DMS114 treated with DMSO at 0.1 percent for 48 hours (cell line): Measurements from ENCODE around the gene NTM.

Experiments used
- DNase-seq: peaks from one replicate; lab custom pipeline; 2025; ENCODE audit not compliant: unreplicated experiment; lab: John Stamatoyannopoulos, UW

The NTM gene

DNA sequence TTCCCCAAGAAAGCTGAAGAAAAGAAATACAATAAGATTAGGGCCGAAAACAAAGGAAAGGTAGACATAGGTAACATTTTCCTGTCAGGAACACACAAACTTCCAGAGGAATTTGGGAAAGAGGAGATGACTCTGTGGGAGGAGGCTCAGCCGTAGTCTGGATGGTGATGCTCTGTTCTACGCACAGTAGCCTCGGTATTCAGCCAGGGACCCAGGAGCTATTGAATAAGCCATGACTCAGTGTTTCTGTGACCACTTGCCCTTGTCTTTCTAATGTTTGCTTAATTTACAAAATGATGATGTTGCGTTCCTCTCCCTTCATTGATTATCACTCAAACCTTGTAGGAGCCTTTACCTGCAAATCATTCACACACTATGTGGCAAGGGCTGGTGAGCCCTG is 745.0 kb downstream of the NTM start:
- no peak for DNase-seq

DNA sequence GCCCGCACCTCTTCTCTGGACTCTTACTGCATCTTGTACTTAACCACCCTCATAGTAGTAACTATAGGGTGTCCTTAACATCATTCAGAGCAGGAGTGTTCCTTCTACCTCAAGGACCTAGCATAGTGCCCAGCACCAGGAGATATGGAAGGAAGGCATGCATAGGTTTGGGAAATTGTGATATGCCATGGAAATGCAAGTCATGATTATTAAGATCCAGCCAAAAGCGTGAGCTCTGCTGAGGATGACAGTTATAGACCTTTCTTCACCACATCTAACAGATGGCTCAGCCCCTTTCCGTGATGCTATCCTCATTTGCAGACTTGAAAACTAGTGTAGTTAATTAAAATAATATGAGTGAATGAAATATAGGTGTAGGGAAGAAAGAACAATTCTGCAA is 746.1 kb downstream of the NTM start:
- no peak for DNase-seq

DNA sequence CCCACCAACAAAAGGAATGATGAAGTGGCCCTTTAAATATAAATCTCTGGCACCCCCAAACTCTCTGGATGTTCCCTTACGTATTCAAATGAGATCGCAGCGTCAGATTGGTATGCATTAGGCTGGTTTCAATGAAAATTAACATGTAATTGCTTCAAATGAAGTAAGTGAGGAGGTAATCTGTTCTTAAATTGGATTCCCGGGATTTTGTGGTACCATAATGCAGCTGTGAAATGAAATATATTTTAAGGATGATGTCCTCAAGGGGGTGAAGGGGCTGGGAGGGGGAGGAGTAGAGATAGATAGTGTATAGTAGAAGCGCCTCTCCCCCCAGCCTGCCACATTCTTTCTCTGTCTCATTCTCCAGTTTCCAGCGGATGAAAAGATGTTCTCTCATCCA is 748.2 kb downstream of the NTM start:
- no peak for DNase-seq

DNA sequence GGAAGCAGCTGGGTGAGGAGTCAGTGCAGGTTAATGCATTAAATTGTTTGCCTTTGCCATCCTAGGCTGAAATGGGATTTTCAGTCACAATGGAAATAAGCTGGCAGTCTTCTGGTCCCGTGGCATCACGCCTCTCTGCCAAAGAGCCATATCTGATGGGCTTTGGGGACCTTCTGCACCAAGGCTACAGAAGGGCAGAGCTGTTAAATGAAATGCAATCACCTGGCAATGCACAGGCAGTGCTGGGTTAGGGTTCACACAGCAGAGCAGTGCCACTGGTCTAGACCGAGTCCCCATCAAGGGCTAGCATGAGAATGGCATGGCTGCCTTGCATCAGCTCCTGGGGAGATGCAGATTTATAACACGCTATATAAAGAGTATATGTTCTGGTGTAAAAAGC is 749.2 kb downstream of the NTM start:
- DNase-seq, result no peak

DNA sequence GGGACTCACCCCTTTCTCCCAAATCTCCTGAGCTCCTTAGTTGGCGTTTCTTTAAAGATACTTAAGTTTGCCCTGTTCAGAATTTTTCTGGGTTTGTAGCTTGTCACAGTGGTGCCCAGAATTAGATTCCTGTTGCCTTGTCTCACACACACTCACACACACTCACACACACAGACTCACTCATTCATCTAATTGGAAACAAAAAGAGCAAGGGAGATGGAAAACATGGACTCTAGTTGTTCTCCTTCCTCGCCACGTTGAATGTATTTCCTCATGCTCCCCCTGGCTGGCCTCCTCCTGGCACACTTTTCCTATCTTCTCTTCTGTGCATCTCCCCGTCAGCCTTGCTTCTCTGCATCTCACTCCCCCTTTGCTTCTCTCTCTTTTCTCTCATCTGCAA is 752.3 kb downstream of the NTM start:
- DNase-seq, result no peak

DNA sequence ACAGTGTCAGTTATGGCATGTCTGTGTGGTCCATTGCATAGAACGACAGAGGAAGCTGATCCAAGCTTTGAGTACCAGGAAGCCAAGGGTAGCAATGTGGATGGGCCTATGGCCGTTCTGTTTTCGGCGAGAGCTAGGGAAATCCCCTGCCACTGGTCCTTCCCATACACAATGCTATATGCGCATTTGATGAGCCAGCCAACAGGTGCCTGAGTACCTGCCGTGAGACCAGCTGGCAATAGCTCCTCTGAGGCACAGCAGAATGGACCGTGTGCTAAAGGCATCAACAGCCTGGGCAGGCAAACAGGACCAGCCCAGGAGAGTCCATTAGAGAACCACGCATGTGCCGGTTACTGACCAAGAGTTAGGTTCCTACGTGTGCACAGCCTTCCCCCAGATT is 753.0 kb downstream of the NTM start:
- no peak for DNase-seq

DNA sequence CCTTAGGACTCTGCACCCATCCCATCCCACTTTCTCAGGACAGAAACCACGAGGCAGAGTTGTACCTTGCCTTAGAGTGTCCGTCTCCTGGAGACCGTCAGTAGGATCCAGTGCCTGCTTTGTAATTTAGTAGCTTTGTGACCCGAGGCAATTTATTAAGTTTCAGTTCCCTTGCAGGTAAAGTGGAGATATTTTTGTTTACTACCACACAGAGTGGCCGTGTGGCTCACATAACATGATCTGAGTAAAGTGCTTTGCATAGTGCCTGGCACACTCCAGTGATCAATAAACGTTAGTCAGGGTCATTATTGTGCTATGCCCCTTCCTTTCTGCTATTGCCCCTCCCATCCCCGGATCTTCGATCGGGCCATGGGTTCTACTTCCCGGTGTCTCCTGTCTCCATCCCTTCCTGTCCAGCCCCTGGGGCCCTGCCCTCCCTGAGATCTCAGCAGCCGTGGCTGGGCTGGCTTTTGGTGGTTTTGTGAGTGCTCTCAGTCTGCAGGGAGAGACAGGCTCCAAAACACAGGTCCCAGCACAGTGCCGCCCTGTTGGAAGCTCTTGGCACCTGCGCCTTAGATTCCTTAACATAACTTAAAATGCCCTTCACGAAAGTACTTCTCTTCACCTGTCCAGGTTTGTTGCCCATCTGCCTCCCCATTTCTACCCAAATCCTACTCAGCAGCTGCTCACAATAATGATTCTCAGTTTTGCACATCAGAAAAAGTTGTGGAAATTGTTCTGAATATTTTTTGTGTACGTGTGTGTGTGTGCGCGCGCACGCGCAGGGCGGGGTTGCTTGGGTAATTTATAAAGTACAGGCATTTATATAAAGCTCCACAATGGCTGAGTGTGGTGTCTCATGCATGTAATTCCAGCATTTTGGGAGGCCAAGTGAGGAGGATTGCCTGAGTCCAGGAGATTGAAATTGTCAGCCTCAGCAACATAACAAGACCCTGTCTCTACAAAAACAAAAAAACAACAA is 753.7 kb downstream of the NTM start:
- no peak for DNase-seq

DNA sequence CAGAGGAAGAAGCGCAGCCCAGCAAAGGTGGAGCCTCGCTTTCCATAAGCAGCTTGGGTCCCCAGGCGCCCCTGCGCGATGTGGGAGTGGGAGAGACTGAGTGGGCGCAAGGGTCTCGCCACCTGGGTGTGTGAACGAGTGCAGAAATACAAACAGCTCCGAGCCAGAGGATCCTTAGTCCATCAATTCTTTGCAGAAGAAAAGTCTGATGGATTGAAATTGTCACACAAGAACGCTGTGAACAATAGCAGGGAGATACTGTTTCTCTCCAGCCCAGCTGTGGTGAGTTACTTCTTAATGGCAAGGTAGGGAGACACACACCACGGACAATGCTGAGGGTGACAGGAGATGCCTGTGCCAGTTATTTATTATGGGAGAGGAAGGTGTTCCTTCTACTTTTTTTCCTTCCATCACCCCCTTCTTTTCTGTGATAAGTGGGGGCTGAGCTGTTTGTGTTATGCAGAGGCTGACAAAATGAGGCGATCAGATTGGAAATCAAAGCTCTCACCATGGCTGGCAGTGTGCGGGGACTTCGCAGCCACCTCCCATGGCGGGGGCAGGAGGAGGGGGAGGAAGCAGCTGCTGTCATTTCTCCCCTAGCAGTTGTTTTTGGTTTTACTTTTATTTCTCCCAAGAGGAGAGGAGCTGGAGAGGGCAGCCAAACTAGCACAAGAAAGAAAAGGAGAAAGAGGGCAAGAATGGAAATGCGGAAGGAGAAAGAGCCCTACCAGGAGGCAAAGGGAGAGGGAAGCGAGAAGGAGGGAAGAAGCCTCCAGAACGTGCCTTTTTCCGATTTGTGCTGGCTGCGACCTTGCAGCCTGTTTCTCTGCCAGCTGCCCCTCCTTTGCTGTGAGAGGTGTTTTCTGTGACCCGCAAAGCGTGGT is 755.8 kb downstream of the NTM start:
- no peak for DNase-seq

DNA sequence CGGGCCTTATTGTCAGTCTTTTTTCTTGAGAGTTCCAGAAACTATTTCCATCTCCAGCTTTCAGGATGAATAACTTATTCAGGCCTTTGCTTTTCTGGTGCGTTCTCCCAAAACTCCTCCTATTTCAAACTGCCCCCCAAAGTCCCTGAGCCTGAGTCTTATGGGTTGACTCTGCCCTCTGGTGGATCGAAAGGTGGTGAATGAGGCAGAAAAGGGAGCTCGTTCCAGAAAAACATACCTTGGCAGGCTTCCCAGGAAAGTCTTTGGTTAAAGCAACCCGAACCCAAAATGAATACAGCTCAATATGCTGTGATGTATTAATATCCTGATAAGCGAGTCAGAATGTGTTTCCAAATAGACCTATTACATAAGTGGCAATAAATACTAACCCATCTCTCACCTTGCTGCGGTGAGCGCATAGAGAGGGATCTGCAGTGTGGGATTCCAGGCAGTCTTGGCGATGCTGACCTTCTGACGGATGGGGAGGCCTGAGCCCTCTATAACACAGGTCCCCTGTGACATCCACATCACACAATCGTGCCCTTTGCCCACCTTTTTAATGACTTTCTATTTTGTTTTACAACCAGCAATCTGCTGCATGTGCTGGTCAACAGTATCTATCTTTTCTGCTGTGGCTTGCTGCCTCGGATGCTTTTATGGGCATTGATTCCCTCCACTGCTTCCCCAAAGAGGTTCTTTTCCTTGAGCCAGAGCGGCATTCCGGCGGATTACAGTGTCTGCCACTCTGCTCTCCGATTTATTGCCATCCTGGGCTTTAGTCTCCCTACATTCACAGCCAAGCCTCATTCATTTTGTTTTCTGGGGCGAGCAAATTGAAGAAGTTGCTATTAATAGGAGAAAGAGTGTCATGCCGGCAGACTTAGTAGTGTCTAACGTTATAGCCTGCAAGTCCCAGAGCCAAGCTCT is 756.8 kb downstream of the NTM start:
- DNase-seq, result no peak

DNA sequence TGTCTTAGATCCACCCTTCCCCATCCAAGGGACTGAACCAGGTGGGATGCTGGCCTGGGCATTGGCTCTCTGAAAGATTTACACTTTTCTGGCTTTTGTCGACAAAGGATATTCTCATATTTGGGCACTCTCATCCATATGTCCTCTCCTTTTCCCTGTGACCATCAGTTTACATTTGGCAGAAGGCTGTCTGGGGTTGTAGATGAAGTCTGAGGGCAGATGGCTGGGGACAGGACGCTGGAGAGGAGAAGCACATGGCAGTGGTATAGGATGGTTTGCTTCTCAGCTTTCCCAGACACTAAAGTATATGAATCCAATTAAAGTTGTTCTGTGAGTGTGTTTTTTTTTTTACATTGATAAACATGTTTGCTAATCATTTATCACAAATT is 757.5 kb downstream of the NTM start:
- no peak for DNase-seq

DNA sequence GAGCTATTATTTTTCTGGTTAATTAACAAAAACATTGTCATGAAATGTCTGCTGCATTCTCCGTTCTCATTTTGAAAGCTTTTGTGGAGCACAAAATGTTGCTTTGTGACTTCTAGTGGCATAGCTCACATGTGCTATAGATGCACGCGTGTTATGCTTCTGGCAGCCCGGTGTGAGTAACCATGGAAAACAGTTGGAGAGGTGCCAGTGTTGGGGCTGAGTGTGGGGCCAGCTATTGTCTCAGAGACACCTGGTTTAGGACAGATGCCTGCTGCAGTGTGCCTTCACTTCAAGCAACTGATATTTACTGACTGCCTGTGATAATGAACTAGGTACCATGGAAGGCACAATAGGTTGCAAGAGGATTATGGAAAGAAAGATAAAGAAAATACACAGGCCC is 760.6 kb downstream of the NTM start:
- DNase-seq, result no peak

DNA sequence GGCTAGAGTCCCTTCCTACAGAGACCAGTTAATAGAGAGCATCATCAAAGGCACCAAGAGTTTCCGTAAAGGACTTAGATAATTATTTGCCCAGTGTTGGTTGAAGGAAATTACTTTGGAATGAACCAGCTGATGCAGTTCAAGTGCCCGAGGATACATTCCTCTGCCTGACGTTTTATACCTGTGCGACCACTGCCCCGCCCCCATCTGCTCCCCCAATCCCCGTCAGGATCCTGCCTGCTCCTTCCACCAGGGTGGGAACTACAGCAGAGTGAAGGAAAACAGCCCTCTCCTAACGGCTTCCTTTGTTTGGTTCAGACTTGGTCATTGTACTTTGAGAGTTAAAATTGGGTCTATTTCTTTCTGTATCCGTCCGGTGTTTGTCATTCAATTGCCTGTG is 761.5 kb downstream of the NTM start:
- DNase-seq, result no peak

DNA sequence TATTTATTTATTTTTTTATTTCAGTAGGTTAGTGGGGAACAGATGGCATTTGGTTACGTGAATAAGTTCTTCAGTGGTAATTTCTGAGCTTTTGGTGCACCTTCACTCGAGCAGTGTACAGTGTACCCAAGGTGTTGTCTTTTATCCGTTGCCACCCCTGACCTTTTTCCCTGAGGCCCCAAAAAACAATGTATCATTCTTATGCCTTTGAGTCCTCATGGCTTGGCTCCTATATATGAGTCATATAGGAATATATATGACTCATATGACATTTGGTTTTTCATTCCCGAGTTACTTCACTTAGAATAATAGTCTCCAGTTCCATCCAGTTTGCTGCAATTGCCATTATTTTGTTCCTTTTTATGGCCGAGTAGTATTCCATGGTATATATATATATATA is 763.9 kb downstream of the NTM start:
- no peak for DNase-seq

DNA sequence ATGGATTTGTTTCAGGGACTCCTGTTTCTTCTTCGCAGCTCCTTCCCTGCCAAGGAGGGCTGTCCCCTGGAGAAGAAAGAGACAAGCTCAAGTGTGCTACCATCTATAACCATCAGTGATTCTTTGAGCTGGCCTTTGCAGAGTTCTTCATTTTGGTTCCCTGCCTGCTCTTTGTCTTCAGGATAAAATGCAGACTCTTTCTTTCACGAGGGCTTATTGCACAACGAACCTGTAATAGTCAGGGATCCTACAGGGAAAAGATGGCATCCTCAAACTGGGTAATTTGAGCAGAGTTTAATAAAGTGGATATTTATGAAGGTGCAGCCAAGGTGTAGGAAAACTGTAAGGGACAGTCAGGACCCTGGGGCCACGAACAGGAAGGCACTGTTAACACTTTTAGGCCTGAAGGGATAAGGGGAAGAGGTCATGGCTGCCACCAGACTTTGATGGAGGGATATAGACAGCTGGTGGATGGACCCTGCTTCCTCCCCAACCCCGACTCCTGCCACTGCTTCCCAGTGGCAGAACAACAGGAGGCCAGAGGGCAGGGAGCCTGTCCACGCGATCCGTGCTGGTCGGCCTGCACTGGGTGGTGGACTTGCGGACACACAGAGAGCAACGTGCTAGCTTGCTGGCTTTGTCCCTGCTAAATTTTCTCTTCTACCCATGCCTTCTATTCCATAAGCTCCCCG is 767.0 kb downstream of the NTM start:
- DNase-seq, result no peak

DNA sequence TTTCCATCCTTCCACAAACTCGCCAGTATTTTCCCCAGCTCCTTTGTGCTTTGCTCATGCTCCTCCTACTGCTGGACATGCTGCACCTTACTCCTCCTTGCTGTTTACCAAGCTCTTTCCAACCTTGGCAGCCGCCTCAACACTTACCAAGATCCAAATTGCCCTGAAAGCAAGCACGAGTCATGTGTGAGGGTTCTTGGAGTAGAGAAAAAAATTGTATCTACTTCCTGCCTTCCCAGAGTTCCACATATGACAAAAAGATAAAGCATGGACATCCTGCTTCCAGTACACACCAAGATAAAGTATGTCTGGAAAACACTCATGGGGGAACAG is 767.5 kb downstream of the NTM start:
- DNase-seq, result no peak

DNA sequence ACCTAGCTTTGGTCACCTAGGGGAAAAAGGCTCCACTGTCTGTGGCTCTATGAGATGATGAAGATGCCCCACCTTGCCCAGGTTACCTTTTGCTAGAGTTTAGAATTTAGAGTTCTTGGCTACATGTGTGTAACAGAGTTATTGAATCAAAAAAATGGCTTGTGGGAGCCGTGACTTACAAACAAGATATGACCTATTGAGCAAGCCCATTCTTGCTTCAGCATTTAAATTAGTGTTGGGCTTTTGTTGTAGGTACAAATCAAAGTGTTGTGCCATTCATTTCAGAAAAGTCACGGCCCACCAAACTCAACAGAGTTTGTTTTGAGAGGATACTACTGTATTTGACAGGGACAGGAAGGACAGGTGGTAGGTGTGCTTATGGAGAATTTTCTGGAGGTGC is 768.8 kb downstream of the NTM start:
- DNase-seq, result no peak

DNA sequence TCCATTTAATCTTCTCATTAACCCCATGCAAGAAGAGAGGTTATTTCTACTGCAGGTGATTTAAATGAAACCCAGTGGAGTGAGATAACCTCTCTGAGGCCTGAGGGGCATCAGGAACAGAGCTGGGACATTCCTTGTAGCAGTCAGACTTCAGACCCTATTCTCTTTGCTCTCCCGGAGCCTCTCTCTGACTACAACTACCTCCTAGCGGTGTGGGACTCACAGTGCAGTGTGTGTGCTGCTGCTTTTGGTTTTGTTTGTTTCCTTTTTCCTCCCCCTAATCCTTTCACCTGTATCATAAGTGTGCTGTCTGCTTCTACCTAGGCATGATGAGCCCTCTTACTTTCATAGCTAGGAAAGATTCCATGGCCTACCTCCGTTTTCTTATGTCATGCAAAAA is 769.6 kb downstream of the NTM start:
- no peak for DNase-seq

DNA sequence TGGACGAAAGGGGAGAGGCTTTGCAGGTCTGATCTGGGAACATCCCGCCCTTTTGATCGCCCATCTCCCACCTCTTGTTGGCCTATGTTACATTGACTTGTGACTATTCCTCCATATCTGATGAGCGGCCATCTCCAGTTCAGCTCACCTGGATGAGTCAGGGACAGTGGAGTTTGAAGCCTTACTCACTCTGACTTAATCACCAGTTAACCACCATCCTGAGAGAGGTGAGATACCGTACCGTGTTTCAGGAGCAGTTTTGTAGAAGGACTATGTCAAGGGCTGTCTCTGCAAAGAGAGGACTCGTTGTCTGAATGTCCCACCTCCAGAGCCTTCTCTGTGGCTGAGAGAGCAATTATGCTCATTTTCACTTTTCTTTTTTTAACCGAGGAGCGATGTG is 771.7 kb downstream of the NTM start:
- no peak for DNase-seq

DNA sequence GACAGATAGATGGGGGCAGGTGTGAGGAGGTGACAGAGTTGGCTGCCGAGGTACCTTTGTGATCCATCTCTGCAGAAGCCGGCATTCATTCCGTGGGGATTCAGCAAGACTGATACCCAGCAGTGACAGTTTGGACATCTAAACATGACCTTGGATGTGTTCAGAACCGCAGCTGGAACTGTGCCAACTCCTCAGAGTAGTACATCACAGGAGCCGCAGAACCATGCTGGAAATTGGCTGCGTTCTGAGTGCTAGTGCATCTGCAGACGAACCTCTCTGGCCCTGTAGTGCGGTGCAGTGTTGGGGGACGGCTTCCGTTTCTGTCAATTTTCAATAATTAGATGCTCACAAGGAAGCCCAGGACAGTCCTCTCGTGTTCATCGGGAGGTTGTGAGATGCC is 772.1 kb downstream of the NTM start:
- no peak for DNase-seq

DNA sequence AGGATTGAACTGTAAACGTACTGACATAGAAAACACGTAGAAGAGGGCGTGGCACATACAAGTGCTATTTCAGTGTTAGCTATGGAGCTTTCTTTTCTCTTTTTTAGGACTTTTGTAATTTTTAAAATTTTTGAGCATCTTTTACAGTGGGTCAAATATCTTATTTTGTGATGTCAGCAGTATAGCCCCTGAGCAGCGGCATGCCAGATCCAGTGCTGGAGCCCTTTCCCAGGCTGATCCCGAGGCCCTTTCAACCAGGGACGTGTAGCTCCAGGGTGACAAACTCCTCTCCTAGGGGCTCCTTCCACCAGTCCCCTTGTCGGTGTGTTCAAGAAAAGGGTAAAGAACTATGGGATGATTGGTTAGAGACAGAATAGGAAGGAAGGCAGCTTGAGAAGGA is 777.0 kb downstream of the NTM start:
- no peak for DNase-seq

DNA sequence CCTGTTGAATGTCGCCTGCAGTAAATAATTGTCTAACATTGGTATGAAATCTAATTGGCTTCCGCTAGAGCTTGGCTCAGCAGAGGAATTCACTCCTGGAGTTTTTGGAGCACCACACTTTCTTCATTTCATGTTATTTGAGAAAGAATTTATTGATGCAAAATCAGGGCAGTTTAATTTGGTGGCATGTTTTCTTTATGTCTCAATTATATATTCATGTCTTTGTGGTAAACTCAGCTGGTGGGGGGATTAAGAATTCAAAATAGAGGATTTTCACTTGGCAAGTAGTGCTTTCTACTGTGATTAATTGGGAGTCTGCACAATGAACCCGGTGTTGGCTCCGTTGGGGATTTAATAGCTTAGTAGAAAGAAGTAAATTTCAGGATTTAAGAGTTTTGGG is 784.4 kb downstream of the NTM start:
- DNase-seq, result no peak
